GM18499 (cell line): ENCODE results near the gene ISCA2.
"Not testable (repeated sequence)": the region's sequence is repeated elsewhere in the genome, so short reads cannot be mapped to it uniquely, and the experiment has no call there.

Source experiments
- ATAC-seq: cut with Tn5 transposase; IDR thresholded peaks from one replicate; pipeline ENCODE4 v1.9.1; 2021; ENCODE audit warnings: moderate number of reproducible peaks; ENCODE audit not compliant: insufficient read depth, unreplicated experiment

Gene ISCA2

GRCh38 chr14:74493343-74494261 lies at the start of gene ISCA2:
Gene ISCA2, plus strand, starts transcription at chr14:74493765. Its CDS starts 10 bp downstream, at chr14:74493775.
- peak; percentile 69 for ATAC-seq

DNA sequence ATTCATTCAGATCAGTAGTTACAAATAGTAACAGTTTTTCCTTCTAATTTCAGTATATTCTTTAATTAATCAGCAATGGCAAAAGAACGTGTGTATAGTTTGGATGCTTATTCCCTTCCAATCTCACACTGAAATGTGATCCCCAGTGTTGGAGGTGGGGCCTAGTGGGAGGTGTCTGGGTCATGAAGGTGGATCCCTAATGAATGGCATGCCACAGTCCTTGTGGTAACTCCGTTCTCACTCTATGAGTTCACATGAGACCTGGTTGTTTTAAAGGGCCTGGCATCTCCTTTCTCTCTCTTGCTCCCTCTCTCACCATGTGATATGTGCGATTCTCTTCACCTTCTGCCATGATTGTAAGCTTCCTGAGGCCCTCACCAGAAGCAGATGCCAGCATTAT lies 48.7 kb upstream of the ISCA2 start:
- ATAC-seq, result no peak

GRCh38 chr14:74454397-74454796 lies 39.2 kb upstream of the ISCA2 start:
- ATAC-seq, result not testable (repeated sequence)

DNA sequence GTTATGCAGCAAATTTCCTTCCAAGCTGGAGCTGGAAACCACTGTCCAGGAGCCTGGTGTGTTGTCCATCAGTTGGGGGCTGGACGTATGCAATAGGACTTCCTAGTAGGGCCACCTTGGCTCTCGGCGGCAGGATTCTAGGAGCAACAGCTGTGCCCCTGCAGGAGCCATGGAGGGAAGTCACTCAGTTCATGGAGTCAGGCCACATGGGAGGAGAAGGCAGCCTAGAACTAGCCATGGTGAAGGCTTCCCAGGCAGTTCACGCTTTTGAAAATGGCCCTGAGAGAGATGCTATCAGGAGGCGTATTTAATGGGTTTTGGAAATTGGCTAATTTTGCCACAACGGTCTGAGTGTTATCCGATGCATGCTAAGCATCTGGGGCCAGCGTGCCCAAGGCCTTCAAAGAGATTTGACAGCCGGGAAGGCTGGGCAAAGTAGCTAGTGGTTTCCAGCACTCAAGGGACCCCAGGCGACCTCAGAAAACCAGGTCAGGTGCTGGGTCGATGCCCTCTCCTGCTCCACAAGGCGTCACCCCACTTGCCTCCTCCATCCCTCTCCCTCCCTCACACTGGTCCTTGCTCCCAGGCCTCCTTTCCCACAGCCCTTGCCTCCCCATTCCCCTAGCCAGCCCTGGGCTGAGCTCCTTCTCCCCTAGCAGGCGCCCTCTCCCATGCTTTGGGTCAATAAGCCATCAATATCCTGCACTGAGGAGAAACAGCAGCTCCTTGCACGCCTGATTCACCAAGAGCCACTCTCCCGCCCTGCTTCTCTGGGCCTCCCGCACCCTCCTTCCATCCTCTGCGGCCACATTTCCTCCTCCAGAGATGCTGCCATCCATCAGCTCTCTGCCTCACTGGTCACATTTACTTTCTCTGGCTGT lies 36.6 kb upstream of the ISCA2 start:
- no peak for ATAC-seq

GRCh38 chr14:74457565-74457895 lies 36.0 kb upstream of the ISCA2 start:
- ATAC-seq, result no peak

DNA sequence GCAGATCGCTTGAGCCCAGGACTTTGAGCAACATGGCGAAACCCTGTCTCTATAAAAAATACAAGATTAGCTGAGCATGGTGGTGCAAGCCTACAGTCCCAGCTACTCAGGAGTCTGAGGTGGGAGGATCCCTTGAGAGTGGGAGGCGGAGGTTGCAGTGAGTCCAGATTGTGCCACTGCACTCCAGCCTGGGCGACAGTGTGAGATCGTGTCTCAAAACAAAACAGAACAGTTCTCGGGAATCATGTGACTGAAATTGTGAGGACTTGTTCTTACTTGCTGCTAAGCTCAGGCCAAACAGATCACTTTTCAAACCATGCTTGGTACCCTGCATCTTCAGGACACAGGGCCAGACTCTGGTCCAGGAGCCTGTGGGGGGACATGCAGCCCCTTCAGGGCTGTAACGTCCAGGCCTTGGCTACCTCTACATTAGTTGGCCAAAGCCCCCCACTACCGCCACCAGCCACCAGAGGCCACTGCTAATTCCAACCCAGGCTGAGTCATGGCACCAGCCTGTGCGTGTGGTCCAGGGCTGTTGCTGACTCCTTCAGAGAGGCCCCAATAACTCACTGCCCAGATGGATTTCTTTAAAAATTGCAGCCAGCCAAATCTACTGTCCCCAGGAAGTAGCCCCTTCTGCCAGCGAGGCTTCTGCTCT lies 34.1 kb upstream of the ISCA2 start:
- ATAC-seq, result no peak

DNA sequence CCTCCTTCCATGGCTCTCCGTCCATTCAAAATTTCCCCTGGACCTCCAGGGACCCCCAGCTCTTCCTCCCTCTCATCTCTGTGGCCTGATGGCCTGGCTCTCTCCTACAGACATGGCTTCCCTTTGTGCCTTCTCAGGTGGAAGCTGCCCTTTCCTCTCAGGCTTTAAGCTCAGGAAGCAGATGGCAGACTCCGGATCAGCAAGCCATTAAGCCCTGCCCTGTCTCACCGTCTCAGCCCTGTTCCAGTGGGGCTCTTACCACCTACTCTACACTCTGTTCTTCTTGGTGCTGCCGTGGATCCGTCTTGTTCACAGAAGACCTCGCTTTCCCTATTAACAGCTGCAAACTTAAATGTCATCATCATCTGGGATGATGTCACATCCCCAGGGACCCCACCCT lies 33.6 kb upstream of the ISCA2 start:
- no peak for ATAC-seq

DNA sequence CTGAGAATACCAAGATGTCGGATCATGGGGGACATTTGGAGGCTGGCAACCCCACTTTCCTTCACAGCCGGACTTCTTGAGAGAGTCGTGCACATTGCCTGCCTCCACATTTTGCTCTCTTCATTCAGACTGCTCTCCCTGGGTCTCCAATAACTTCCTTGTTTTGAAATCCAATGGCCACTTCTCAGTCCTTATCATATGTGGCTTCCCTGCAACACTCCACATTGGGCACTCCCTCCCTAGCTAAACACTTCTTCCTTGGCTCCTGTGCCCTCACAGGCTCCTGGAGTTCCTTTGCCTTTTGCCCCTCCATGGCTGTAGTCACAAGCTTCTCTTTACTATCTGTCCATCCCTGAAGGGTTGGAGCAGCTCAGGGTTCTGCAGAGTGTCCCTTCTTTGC lies 30.6 kb upstream of the ISCA2 start:
- ATAC-seq, result no peak

- no peak for ATAC-seq
These were observed 29.9 kb upstream of the ISCA2 start for GRCh38 chr14:74463697-74464096.

DNA sequence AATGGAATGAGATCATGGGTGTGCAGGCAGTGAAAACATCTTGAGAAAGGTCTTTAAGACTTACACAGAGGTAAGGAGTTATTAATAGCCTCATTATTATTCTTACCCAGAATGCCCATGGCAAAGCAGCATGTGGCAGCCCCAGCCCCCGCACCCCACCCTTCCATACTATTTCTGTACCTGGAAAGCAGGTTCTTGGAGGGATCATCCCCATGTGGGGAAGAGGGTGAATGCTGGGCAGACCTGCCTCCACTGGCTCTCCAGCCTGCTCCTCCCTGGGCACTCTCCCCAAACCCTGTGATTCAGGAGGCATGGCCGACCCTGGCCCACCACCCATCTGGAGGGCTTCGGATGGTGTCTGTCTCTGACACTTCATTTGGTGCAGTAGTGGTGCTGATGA lies 28.8 kb upstream of the ISCA2 start:
- ATAC-seq, result no peak

DNA sequence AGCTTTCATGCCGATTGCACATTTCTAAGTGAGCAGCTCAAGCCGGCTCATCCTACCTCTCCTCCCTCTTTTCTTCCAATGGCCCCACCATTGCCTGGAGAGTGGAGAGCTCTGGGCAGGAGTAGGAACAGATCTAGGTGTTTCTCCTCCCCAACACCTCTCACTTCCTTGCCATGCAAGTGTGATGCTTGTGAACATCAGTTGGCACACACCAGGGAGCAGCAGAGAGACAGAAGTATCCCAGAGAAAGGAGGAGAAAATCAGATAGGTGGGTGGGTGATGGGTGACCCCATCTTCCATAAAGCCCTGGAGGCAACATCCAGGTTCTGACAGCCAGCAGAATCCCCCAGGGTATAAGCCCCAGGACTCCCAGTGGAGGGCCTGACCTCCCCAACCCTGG lies 28.2 kb upstream of the ISCA2 start:
- ATAC-seq, result no peak

DNA sequence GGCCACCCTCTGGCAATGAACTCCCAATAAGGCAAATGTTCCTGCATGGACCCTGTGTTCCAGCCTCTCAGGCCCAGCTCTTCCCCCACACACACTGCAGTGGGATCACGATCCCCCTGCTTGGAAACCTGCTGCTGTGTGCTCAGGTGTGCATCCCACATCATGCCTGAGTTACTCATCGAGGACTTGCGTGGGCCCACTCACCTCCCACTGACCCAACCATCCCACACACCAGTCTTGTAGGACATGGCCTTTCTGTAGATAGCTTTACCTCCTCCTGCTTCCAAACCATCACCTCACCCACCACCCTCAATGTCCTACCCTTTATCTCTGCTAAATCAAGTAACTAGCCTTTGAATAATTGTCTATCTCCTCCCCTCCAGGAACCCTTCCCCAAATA lies 25.1 kb upstream of the ISCA2 start:
- ATAC-seq, result no peak

GRCh38 chr14:74469548-74470518 lies 23.7 kb upstream of the ISCA2 start:
- no peak for ATAC-seq

- ATAC-seq, result no peak
These were observed 21.0 kb upstream of the ISCA2 start for GRCh38 chr14:74472601-74473000.

- no peak for ATAC-seq
These were observed 19.2 kb upstream of the ISCA2 start for GRCh38 chr14:74474376-74474775.

GRCh38 chr14:74475678-74476077 lies 17.9 kb upstream of the ISCA2 start:
- no peak for ATAC-seq

DNA sequence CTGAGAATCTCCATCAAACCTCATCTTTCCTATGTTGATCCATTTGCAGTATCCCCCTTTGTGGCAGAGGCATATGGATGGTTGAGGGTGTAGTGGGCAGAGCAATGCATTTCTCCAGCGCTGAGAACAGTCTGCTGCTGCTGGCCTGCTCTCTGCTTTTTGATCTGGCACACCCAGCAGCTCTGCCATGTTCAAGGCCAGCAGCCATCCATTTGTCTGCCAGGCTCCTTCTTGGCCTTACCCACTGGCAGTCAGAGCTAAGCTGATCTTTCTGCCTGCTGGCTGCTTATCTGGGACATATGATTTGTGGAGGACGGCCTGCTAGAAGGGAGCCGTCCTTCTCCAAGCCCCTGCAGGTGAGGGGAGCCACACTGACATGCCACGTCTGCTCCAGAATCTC lies 17.5 kb upstream of the ISCA2 start:
- no peak for ATAC-seq

- ATAC-seq, result no peak
These were observed 17.0 kb upstream of the ISCA2 start for GRCh38 chr14:74476607-74477006.

- no peak for ATAC-seq
These were observed 14.4 kb upstream of the ISCA2 start for GRCh38 chr14:74478996-74479635.
